Hepatocyte (in vitro differentiated cells): Measurements from ENCODE around the gene HRCT1.

ENCODE experiments used
- CTCF ChIP-seq: fragments of 200-600 bp; sonication (generic); IDR thresholded peaks from 2 replicates; pipeline ENCODE4 v1.5.1; 2016; ENCODE audit warnings: antibody characterized with exemption, mild to moderate bottlenecking; ENCODE audit not compliant: poor library complexity
- EZH2 ChIP-seq: fragments of 200-600 bp; sonication (generic); IDR thresholded peaks from 2 replicates; pipeline ENCODE4 v1.6.1; 2016; ENCODE audit warnings: antibody characterized with exemption, mild to moderate bottlenecking, borderline replicate concordance
- EZH2phosphoT487 ChIP-seq: fragments of 200-600 bp; sonication (generic); IDR thresholded peaks from one replicate; pipeline ENCODE4 v1.6.1; 2018; ENCODE audit warnings: antibody characterized with exemption, mild to moderate bottlenecking, low read depth, moderate library complexity; ENCODE audit not compliant: unreplicated experiment, severe bottlenecking

- TF ChIP-seq CTCF = no peak
- no peak for TF ChIP-seq EZH2
- no peak for TF ChIP-seq EZH2phosphoT487
These were observed 37.1 kb upstream of the HRCT1 start for GRCh38 chr9:35868933-35869332.
